HL-60 (cell line): Measurements from ENCODE around the gene AVPR1B.

Experiments
- DNase-seq, 2 experiments: peaks; one replicate each; pipeline ENCODE4 v3.0.0-alpha.2; 2010 to 2020; ENCODE audit warnings: low read depth in 1 of 2, low spot score in 1 of 2
- H3K27ac ChIP-seq: fragments of 250-450 bp; sonication (Bioruptor Pico); replicated peaks from 2 replicates; pipeline ENCODE4 v1.5.1; 2020; ENCODE audit warnings: mild to moderate bottlenecking, moderate library complexity
- H3K27me3 ChIP-seq: fragments of 250-450 bp; sonication (Bioruptor Pico); 2 replicates; pipeline ENCODE4 v1.5.1; 2021; ENCODE audit warnings: mild to moderate bottlenecking, moderate library complexity; ENCODE audit not compliant: insufficient read depth, poor library complexity, severe bottlenecking
- H3K4me3 ChIP-seq: replicated peaks from 2 replicates; pipeline ENCODE4 v1.5.1; 2011; ENCODE audit warnings: mild to moderate bottlenecking, control low read depth, low read length; ENCODE audit not compliant: insufficient read depth
- GABPA ChIP-seq: IDR thresholded peaks from 2 replicates; pipeline ENCODE4 v1.6.1; 2012; ENCODE audit warnings: low read depth
- POLR2AphosphoS5 ChIP-seq: IDR thresholded peaks from 2 replicates; pipeline ENCODE4 v1.6.1; 2012; ENCODE audit warnings: low read depth
- SPI1 ChIP-seq: IDR thresholded peaks from 2 replicates; pipeline ENCODE4 v1.6.1; 2012; ENCODE audit warnings: low read depth, mild to moderate bottlenecking, borderline replicate concordance
- TF ChIP-seq, protein P1 (sequence below): IDR thresholded peaks from one replicate; pipeline ENCODE4 v1.5.1; 2011; ENCODE audit warnings: low read length, control low read depth, inconsistent platforms; ENCODE audit not compliant: insufficient read depth
- TF ChIP-seq, protein P2 (sequence below): IDR thresholded peaks from 2 replicates; pipeline ENCODE4 v1.6.1; 2012; ENCODE audit warnings: low read depth; ENCODE audit not compliant: insufficient replicate concordance

AVPR1B gene

DNA sequence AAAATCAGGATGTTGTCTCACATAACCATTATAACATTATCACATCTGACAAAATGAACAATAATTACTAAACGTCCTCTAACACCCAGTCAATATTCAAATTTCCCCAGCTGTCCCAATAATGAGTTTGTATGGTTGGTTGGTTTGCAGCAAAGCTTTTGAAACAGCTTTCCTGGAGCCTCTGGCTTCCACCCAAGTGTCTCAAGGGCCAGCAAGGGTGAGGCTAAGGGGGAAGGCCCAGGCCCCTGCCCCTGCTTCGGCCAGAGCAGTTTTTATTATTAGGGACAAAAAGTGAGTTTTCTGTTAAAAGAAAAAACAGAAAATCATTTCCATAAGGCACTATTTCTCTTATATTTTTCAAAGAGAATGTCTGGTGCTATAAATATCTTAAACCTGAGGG is 19.1 kb upstream of the AVPR1B start:
- no peak overlapping the region for H3K4me3 ChIP-seq
- no peaks in the 10 kb centered on the region for H3K27me3 ChIP-seq
- DNase-seq = no peak
- TF ChIP-seq, protein P1, sequence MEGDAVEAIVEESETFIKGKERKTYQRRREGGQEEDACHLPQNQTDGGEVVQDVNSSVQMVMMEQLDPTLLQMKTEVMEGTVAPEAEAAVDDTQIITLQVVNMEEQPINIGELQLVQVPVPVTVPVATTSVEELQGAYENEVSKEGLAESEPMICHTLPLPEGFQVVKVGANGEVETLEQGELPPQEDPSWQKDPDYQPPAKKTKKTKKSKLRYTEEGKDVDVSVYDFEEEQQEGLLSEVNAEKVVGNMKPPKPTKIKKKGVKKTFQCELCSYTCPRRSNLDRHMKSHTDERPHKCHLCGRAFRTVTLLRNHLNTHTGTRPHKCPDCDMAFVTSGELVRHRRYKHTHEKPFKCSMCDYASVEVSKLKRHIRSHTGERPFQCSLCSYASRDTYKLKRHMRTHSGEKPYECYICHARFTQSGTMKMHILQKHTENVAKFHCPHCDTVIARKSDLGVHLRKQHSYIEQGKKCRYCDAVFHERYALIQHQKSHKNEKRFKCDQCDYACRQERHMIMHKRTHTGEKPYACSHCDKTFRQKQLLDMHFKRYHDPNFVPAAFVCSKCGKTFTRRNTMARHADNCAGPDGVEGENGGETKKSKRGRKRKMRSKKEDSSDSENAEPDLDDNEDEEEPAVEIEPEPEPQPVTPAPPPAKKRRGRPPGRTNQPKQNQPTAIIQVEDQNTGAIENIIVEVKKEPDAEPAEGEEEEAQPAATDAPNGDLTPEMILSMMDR = no peak
- TF ChIP-seq, protein P2, sequence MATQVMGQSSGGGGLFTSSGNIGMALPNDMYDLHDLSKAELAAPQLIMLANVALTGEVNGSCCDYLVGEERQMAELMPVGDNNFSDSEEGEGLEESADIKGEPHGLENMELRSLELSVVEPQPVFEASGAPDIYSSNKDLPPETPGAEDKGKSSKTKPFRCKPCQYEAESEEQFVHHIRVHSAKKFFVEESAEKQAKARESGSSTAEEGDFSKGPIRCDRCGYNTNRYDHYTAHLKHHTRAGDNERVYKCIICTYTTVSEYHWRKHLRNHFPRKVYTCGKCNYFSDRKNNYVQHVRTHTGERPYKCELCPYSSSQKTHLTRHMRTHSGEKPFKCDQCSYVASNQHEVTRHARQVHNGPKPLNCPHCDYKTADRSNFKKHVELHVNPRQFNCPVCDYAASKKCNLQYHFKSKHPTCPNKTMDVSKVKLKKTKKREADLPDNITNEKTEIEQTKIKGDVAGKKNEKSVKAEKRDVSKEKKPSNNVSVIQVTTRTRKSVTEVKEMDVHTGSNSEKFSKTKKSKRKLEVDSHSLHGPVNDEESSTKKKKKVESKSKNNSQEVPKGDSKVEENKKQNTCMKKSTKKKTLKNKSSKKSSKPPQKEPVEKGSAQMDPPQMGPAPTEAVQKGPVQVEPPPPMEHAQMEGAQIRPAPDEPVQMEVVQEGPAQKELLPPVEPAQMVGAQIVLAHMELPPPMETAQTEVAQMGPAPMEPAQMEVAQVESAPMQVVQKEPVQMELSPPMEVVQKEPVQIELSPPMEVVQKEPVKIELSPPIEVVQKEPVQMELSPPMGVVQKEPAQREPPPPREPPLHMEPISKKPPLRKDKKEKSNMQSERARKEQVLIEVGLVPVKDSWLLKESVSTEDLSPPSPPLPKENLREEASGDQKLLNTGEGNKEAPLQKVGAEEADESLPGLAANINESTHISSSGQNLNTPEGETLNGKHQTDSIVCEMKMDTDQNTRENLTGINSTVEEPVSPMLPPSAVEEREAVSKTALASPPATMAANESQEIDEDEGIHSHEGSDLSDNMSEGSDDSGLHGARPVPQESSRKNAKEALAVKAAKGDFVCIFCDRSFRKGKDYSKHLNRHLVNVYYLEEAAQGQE = no peak
- TF ChIP-seq POLR2AphosphoS5 (no peak), GABPA (no peak), SPI1 (no peak)
- H3K27ac ChIP-seq = no peak overlapping the region

DNA sequence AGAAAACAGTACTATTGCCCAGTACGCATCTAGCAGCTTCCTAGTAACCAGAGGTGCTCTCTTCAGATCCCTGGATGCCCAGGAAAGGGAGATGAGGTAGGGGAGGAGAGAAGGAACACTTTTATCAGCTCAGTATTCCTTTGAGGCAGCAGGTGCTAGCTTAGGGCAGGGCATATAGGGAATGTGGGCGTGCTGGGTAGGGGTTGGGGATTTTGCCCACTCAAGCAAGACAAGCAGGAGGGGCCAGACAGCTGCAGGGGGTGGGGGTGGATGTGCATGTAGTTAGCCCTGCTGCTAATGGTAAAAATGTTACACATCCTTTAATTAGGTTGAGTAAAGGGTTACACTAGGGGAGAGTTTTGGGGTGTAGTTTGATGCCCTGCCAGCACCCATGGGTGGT is 18.1 kb upstream of the AVPR1B start:
- H3K27ac ChIP-seq = no peak overlapping the region
- no peaks in the 10 kb centered on the region for H3K27me3 ChIP-seq
- no peak overlapping the region for H3K4me3 ChIP-seq
- no peak for DNase-seq
- TF ChIP-seq, protein P1 = no peak
- TF ChIP-seq POLR2AphosphoS5 = no peak
- no peak for TF ChIP-seq SPI1

DNA sequence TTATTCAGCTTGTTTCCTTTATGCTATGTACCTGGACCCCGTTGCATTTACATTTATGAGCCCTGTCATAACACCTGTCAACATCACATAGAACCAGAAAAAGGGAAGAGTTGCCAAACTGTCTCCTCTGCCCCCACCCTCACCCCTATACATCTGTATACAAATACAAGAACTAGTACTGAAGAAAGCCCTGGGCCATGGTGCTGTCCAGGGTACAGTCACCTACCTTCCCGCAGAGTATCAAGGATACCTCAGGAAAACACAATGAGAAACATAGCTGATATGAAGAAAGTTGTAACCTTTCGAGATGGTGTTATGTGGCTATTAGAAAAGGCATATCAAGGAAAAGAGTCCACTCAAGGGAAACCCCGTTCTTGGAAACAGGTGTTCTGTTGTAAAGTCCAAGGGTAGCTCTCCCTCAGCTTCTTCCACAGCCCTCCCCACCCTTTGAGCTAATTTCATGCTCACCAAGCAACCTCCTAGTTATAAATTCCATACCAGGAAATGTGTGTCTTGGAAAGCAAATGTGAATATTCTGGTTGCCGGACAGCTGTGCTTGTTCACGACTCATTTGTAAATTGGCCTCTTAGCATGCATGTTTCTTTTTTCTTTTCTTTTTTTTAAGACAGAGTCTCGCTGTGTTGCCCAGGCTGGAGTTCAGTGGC is 16.7 kb upstream of the AVPR1B start:
- Histone ChIP-seq H3K27me3 (no peaks in the 10 kb centered on the region), H3K4me3 (no peak overlapping the region), H3K27ac (no peak overlapping the region)
- DNase-seq = no peak
- TF ChIP-seq, protein P2 = peak; percentile 80
- TF ChIP-seq GABPA (no peak), SPI1 (no peak), POLR2AphosphoS5 (no peak)
- TF ChIP-seq, protein P1 = no peak

DNA sequence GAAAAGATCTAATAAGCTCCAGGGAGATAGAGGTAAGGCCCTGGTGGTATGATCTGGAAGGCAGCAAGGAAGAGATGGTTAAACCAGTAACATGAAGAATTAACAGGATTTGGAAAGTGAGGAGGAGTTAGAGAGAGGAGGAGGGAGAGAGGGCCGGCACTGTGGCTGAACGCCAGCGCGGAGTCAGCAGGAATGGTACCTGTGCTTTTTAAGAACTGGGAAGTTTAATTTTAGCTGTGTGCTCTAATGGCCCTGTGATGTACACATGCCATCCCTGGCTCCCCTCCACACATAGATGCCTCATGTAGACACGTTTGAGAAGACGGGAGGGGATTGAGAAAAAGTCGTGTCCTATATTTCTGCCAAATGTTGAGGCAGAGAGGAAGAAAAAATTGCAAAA is 13.8 kb upstream of the AVPR1B start:
- Histone ChIP-seq H3K4me3 (no peak overlapping the region), H3K27me3 (no peaks in the 10 kb centered on the region), H3K27ac (no peak overlapping the region)
- no peak for TF ChIP-seq SPI1
- TF ChIP-seq, protein P1 = no peak
- TF ChIP-seq, protein P2 = no peak
- TF ChIP-seq GABPA = no peak
- no peak for DNase-seq
